Osteoblast (primary cell): ENCODE results near the gene MRGPRF. TPM values are rescaled to one million over a fixed set of nuclear protein-coding genes. Genes with fewer than 3 reads are reported as not detected.

Source experiments
- DNase-seq: peaks from one replicate; pipeline ENCODE4 v3.0.0; 2011; ENCODE audit warnings: low spot score, mixed read lengths; ENCODE audit not compliant: insufficient read length; ENCODE audit errors: missing footprints
- H2AFZ ChIP-seq: 2 replicates; pipeline ENCODE4 v1.6.0; 2011; ENCODE audit warnings: mild to moderate bottlenecking, low read length
- H3K27ac ChIP-seq: 2 replicates; pipeline ENCODE4 v1.5.1; 2011; ENCODE audit warnings: mild to moderate bottlenecking, low read depth, low read length, moderate library complexity
- H3K27me3 ChIP-seq: 2 replicates; pipeline ENCODE4 v1.6.0; 2012; ENCODE audit warnings: mild to moderate bottlenecking, control low read depth, inconsistent platforms, low read length, moderate library complexity; ENCODE audit not compliant: insufficient read depth
- H3K36me3 ChIP-seq: 2 replicates; pipeline ENCODE4 v1.5.1; 2011; ENCODE audit warnings: mild to moderate bottlenecking, low read length, control low read depth, moderate library complexity; ENCODE audit not compliant: insufficient read depth
- H3K4me1 ChIP-seq: 2 replicates; pipeline ENCODE4 v1.5.1; 2011; ENCODE audit warnings: mild to moderate bottlenecking, low read length, control low read depth, moderate library complexity; ENCODE audit not compliant: insufficient read depth
- H3K4me2 ChIP-seq: 2 replicates; pipeline ENCODE4 v1.6.0; 2011; ENCODE audit warnings: mild to moderate bottlenecking, low read length; ENCODE audit not compliant: insufficient read depth
- H3K4me3 ChIP-seq: fragments of 200-600 bp; sonication (generic); 3 replicates; pipeline ENCODE4 v1.5.1; 2012; ENCODE audit warnings: mild to moderate bottlenecking, low read length, inconsistent platforms; ENCODE audit not compliant: insufficient read depth
- H3K79me2 ChIP-seq: 2 replicates; pipeline ENCODE4 v1.6.0; 2012; ENCODE audit warnings: mild to moderate bottlenecking, low read length, control low read depth, inconsistent platforms; ENCODE audit not compliant: insufficient read depth
- H3K9me3 ChIP-seq: 2 replicates; pipeline ENCODE4 v1.5.1; 2011; ENCODE audit warnings: low read depth, low read length, control low read depth
- H4K20me1 ChIP-seq: 2 replicates; pipeline ENCODE4 v1.6.0; 2012; ENCODE audit warnings: mild to moderate bottlenecking, low read length, control low read depth; ENCODE audit not compliant: insufficient read depth
- total RNA-seq: library from RNA; depleted of rRNA; stranded (reverse); fragments of >200 nt; gene quantifications from 2 replicates; pipeline ENCODE4 v1.2.3, GENCODE V29; 2012
- TF ChIP-seq, protein P1 (sequence below): IDR thresholded peaks from 2 replicates; pipeline ENCODE4 v1.5.1; 2011; ENCODE audit warnings: mild to moderate bottlenecking, low read depth, low read length, moderate library complexity; ENCODE audit errors: extremely low read depth

Gene MRGPRF
- total RNA-seq, 1 donor = 39.4 TPM

GRCh38 chr11:69032833-69033232 lies 19.8 kb upstream of the MRGPRF start:
- Histone ChIP-seq H2AFZ (no peak overlapping the region), H3K36me3 (no peaks in the 10 kb centered on the region), H3K9me3 (no peaks in the 10 kb centered on the region), H3K27me3 (peaks cover 4% of the 10 kb centered on the region), H3K4me2 (no peak overlapping the region), H3K4me3 (no peak overlapping the region), H3K27ac (no peak overlapping the region), H4K20me1 (no peaks in the 10 kb centered on the region), H3K79me2 (no peaks in the 10 kb centered on the region), H3K4me1 (peaks cover 7% of the 10 kb centered on the region)
- DNase-seq = no peak
- TF ChIP-seq, protein P1, sequence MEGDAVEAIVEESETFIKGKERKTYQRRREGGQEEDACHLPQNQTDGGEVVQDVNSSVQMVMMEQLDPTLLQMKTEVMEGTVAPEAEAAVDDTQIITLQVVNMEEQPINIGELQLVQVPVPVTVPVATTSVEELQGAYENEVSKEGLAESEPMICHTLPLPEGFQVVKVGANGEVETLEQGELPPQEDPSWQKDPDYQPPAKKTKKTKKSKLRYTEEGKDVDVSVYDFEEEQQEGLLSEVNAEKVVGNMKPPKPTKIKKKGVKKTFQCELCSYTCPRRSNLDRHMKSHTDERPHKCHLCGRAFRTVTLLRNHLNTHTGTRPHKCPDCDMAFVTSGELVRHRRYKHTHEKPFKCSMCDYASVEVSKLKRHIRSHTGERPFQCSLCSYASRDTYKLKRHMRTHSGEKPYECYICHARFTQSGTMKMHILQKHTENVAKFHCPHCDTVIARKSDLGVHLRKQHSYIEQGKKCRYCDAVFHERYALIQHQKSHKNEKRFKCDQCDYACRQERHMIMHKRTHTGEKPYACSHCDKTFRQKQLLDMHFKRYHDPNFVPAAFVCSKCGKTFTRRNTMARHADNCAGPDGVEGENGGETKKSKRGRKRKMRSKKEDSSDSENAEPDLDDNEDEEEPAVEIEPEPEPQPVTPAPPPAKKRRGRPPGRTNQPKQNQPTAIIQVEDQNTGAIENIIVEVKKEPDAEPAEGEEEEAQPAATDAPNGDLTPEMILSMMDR = no peak

DNA sequence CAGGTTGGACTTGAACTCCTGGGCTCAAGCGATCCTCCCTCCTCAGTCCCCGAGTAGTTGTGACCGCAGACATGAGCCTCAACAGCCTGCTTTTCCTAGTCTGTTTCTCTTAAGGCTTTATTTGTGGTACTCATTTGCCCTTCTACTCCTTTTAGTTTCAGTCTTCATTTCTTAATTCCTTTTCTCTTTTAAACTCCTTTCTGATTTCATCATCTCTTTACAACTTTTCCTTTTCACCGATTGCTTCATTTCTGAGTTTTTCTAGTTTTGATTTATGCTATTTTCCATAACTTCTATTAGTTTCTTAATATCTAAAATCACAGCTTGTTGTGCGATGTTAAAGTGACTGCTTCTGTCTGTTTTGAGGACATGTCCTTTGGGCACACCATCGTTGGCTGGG lies 17.3 kb upstream of the MRGPRF start:
- no peaks in the 10 kb centered on the region for H3K9me3 ChIP-seq
- H3K27ac ChIP-seq = no peak overlapping the region
- H3K4me1 ChIP-seq = no peaks in the 10 kb centered on the region
- peak; percentile 38 for DNase-seq
- no peak overlapping the region for H3K4me3 ChIP-seq
- no peaks in the 10 kb centered on the region for H3K36me3 ChIP-seq
- TF ChIP-seq, protein P1 = no peak
- H4K20me1 ChIP-seq = no peaks in the 10 kb centered on the region
- H2AFZ ChIP-seq = no peak overlapping the region
- peaks cover 4% of the 10 kb centered on the region for H3K27me3 ChIP-seq
- no peaks in the 10 kb centered on the region for H3K79me2 ChIP-seq
- no peak overlapping the region for H3K4me2 ChIP-seq

DNA sequence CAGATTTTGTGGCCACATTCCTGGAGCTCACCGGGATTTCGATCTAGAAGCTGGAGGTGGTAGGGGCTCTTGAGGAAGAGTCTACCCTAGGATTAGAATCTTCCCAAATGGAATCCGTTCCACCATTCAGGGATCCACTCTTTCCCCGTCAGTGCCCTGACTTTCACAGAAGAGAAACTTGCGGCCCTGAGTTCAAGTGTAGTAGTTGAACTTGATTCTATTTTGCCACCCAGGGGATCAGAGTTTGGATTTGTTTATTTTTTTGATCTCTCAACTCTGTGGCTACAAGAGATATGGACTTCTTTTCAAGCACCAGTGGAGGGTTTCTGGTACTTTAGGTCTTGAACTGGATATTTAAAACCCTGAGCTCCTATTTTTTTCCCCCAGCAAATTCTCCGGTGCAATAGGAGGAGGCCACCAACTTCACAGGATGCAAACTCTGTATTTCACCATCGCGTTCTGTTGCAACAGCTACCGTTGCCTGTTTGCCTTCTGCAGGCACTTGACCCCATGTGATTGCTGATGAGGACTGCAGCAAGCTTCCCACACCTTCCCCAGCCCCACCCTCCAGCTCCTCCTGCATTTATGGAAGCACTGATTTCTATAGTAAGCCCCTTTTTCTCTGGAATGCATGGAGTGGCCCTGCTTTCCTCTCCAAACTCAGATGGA lies 14.8 kb upstream of the MRGPRF start:
- no peak overlapping the region for H3K27ac ChIP-seq
- no peak overlapping the region for H2AFZ ChIP-seq
- no peaks in the 10 kb centered on the region for H3K79me2 ChIP-seq
- no peaks in the 10 kb centered on the region for H3K9me3 ChIP-seq
- DNase-seq = peak; percentile 87
- no peaks in the 10 kb centered on the region for H3K4me1 ChIP-seq
- no peaks in the 10 kb centered on the region for H4K20me1 ChIP-seq
- H3K4me3 ChIP-seq = no peak overlapping the region
- no peaks in the 10 kb centered on the region for H3K36me3 ChIP-seq
- no peak overlapping the region for H3K4me2 ChIP-seq
- TF ChIP-seq, protein P1 = no peak
- peaks cover 12% of the 10 kb centered on the region for H3K27me3 ChIP-seq

DNA sequence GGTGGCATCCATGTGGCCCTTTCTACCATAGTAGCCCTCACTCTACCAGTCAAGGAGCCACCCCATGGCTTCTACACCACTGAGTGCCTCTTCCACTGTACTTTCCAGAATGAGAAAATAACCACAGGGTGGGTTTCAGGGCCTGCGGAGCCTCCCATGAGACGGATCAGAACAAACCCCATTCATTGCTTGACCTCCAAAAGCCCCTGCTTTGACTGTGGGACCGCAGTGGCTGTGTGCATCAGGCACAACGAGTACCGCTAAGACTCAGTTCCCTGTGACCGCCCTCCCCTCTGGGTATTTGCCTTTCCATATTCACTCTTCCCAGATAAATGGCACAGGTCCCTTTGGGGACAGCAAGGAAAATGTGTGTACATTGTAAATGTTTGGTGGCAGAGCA lies 11.5 kb upstream of the MRGPRF start:
- H2AFZ ChIP-seq = no peak overlapping the region
- H3K36me3 ChIP-seq = no peaks in the 10 kb centered on the region
- no peaks in the 10 kb centered on the region for H4K20me1 ChIP-seq
- no peak for DNase-seq
- TF ChIP-seq, protein P1 = no peak
- H3K27ac ChIP-seq = no peak overlapping the region
- no peaks in the 10 kb centered on the region for H3K79me2 ChIP-seq
- H3K4me2 ChIP-seq = no peak overlapping the region
- peaks cover 5% of the 10 kb centered on the region for H3K4me1 ChIP-seq
- peaks cover 9% of the 10 kb centered on the region for H3K27me3 ChIP-seq
- no peak overlapping the region for H3K4me3 ChIP-seq
- no peaks in the 10 kb centered on the region for H3K9me3 ChIP-seq
